Measurements from ENCODE around the gene APCDD1L.
"Not testable (repeated sequence)": the region's sequence is repeated elsewhere in the genome, so short reads cannot be mapped to it uniquely, and the experiment has no call there.

Gene APCDD1L

GRCh38 chr20:58441723-58442122 is 73.5 kb downstream of the APCDD1L start:
- no peak for DNase-seq (ENCODE audit: low read depth in 2 of 2)

GRCh38 chr20:58440021-58440767 is 75.0 kb downstream of the APCDD1L start:
- no peak for DNase-seq (ENCODE audit: low read depth in 2 of 2)

GRCh38 chr20:58438970-58439808 is 76.0 kb downstream of the APCDD1L start:
- DNase-seq (ENCODE audit: low read depth in 2 of 2): no peak

GRCh38 chr20:58436868-58437645 is 78.1 kb downstream of the APCDD1L start:
- no peak for DNase-seq (ENCODE audit: low read depth in 2 of 2)

GRCh38 chr20:58435237-58435636 is 80.0 kb downstream of the APCDD1L start:
- no peak for DNase-seq (ENCODE audit: low read depth in 2 of 2)

GRCh38 chr20:58434326-58434725 is 80.9 kb downstream of the APCDD1L start:
- no peak for DNase-seq (ENCODE audit: low read depth in 2 of 2)

GRCh38 chr20:58433759-58434158 is 81.4 kb downstream of the APCDD1L start:
- DNase-seq (ENCODE audit: low read depth in 2 of 2): no peak

GRCh38 chr20:58433029-58433647 is 82.1 kb downstream of the APCDD1L start:
- no peak for DNase-seq (ENCODE audit: low read depth in 2 of 2)

GRCh38 chr20:58432186-58432954 is 82.8 kb downstream of the APCDD1L start:
- DNase-seq (ENCODE audit: low read depth in 2 of 2): no peak

- no peak for DNase-seq (ENCODE audit: low read depth in 2 of 2)
These were observed 84.1 kb downstream of the APCDD1L start for GRCh38 chr20:58431134-58431533.

- DNase-seq (ENCODE audit: low read depth in 2 of 2): no peak
These were observed 85.9 kb downstream of the APCDD1L start for GRCh38 chr20:58429303-58429702.

- no peak for DNase-seq (ENCODE audit: low read depth in 2 of 2)
These were observed 86.8 kb downstream of the APCDD1L start for GRCh38 chr20:58428364-58428763.

GRCh38 chr20:58427571-58427970 is 87.6 kb downstream of the APCDD1L start:
- DNase-seq (ENCODE audit: low read depth in 2 of 2): not testable (repeated sequence)

GRCh38 chr20:58424218-58424969 is 90.8 kb downstream of the APCDD1L start:
- DNase-seq (ENCODE audit: low read depth in 2 of 2): no peak

- no peak for DNase-seq (ENCODE audit: low read depth in 2 of 2)
These were observed 93.7 kb downstream of the APCDD1L start for GRCh38 chr20:58421497-58421850.

GRCh38 chr20:58420798-58421496 is 94.3 kb downstream of the APCDD1L start:
- no peak for DNase-seq (ENCODE audit: low read depth in 2 of 2)

GRCh38 chr20:58418949-58419748 is 96.0 kb downstream of the APCDD1L start:
- DNase-seq (ENCODE audit: low read depth in 2 of 2): no peak

GRCh38 chr20:58417438-58417837 is 97.8 kb downstream of the APCDD1L start:
- no peak for DNase-seq (ENCODE audit: low read depth in 2 of 2)

- no peak for DNase-seq (ENCODE audit: low read depth in 2 of 2)
These were observed 98.4 kb downstream of the APCDD1L start for GRCh38 chr20:58416835-58417234.

All from stimulated activated CD4-positive, alpha-beta T cell treated with anti-CD3 and anti-CD28 coated beads, Interleukin-4, amount 100 ng/mL, for 48 hours (primary cell).